Prostate gland (tissue), 2 donors: ENCODE data around the gene ZNRF3.

ENCODE experiments used
- POLR2A ChIP-seq: fragments of 450-650 bp; IDR thresholded peaks from one replicate; pipeline ENCODE4 v1.6.1; 2016; ENCODE audit warnings: antibody characterized with exemption, mild to moderate bottlenecking
- POLR2AphosphoS5 ChIP-seq: sonication (generic); formaldehyde crosslinking; IDR thresholded peaks from one replicate; pipeline ENCODE4 v1.6.1; 2017; ENCODE audit warnings: antibody characterized with exemption
- TF ChIP-seq, protein P1 (sequence below), 4 experiments: fragments of 200-600 bp in 2 of 4; fragments of 450-650 bp in 2 of 4; sonication (generic) in 2 of 4; IDR thresholded peaks; 1 replicate in 3 of 4; 2 replicates in 1 of 4; pipeline ENCODE4 v1.5.1; 2016 to 2019; ENCODE audit warnings: antibody characterized with exemption in 4 of 4, mild to moderate bottlenecking in 2 of 4, moderate library complexity in 2 of 4

DNA sequence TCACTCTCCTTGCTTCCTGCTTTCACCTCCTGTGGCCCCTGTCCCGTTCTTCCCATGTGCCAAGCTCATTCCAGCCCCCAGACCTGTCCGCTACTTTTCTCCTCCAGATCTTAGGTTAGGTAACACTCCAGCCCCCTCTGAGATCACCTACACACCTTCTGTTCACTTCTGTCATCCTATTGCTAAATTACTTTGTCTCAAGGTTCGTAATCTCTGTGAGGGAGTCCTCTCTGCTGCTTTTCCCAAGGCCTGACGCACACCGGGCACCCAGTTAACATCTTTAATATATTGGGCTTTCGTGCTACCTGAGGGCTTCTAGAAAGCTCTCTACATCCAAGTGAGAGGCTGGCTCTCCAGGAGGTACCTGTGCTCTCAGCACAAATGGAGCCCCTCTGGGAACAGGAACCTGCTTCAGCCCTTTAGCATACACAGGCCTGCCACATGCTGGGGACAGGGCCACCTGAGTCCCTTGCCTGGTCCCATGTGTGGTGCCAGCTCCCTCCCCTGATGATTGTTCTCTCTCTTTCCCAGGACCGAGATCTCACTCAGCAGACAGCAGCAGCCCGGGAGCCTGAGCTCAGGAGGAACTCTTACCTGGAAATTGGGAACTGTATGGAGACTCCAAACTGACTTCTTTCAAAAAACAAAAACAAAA, 169.8 kb downstream of the ZNRF3 start:
- TF ChIP-seq POLR2AphosphoS5 (no peak), POLR2A (no peak)
- TF ChIP-seq, protein P1, sequence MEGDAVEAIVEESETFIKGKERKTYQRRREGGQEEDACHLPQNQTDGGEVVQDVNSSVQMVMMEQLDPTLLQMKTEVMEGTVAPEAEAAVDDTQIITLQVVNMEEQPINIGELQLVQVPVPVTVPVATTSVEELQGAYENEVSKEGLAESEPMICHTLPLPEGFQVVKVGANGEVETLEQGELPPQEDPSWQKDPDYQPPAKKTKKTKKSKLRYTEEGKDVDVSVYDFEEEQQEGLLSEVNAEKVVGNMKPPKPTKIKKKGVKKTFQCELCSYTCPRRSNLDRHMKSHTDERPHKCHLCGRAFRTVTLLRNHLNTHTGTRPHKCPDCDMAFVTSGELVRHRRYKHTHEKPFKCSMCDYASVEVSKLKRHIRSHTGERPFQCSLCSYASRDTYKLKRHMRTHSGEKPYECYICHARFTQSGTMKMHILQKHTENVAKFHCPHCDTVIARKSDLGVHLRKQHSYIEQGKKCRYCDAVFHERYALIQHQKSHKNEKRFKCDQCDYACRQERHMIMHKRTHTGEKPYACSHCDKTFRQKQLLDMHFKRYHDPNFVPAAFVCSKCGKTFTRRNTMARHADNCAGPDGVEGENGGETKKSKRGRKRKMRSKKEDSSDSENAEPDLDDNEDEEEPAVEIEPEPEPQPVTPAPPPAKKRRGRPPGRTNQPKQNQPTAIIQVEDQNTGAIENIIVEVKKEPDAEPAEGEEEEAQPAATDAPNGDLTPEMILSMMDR (IDR thresholded peaks at IDR 0.05) = no peak
